ENCODE data around the gene GRM7. TPM values are rescaled to one million over a fixed set of nuclear protein-coding genes. Genes with fewer than 3 reads are reported as not detected.

Gene GRM7
- total RNA-seq, 1 donor from 2014 or later, result 0.80 TPM

DNA sequence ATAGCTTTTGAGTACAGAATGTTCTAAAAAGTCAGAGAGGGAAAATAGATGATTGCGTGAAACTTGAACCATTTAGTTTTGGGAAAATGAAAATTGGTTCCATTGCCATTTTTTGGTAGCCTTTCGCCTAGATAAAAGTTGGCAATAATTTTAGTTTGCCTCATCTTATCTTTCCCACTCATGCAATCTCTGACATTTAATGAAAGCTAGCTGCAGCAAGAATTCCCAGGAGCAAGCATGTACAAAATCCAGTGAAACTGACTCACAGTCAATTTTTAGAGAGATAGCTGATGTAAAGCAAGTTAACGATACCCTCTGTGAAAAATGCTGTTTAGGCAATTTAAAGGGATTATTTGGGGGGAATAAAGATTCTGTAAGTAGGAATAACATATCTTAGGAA lies 797.4 kb downstream of the GRM7 start:
- H3K79me2 ChIP-seq (ENCODE audit: low read depth), result no peaks in the 10 kb centered on the region
- H3K27me3 ChIP-seq, result no peaks in the 10 kb centered on the region
- H2AFZ ChIP-seq (replicated peaks), result no peak overlapping the region
- Mint-ChIP-seq H3K36me3 (peaks cover 3% of the 10 kb centered on the region), H3K4me1 (peaks cover 8% of the 10 kb centered on the region), H3K27ac (no peak overlapping the region), H3K4me3 (no peak overlapping the region), H3K27me3 (ENCODE audit: insufficient read depth, low read depth) (peaks cover 2% of the 10 kb centered on the region), H3K9me3 (peaks cover 8% of the 10 kb centered on the region)
- no peak overlapping the region for H3K4me3 ChIP-seq
- no peaks in the 10 kb centered on the region for H3K9me3 ChIP-seq (ENCODE audit: low read depth)
- no peak for DNase-seq (ENCODE audit: low spot score)
- H3K36me3 ChIP-seq, result no peaks in the 10 kb centered on the region
- no peak overlapping the region for H3K27ac ChIP-seq
- H4K20me1 ChIP-seq (ENCODE audit: low read depth), result no peaks in the 10 kb centered on the region
- no peaks in the 10 kb centered on the region for H3K4me1 ChIP-seq
- no peak overlapping the region for H3K9ac ChIP-seq
- H3K4me2 ChIP-seq, result no peak overlapping the region
- no peaks in the 10 kb centered on the region for H3F3A ChIP-seq (ENCODE audit: low read depth)
- TF ChIP-seq, protein P1, sequence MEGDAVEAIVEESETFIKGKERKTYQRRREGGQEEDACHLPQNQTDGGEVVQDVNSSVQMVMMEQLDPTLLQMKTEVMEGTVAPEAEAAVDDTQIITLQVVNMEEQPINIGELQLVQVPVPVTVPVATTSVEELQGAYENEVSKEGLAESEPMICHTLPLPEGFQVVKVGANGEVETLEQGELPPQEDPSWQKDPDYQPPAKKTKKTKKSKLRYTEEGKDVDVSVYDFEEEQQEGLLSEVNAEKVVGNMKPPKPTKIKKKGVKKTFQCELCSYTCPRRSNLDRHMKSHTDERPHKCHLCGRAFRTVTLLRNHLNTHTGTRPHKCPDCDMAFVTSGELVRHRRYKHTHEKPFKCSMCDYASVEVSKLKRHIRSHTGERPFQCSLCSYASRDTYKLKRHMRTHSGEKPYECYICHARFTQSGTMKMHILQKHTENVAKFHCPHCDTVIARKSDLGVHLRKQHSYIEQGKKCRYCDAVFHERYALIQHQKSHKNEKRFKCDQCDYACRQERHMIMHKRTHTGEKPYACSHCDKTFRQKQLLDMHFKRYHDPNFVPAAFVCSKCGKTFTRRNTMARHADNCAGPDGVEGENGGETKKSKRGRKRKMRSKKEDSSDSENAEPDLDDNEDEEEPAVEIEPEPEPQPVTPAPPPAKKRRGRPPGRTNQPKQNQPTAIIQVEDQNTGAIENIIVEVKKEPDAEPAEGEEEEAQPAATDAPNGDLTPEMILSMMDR (IDR thresholded peaks at IDR 0.05), result no peak
- TF ChIP-seq EZH2phosphoT487 (IDR thresholded peaks at IDR 0.05) (no peak), EZH2 (IDR thresholded peaks at IDR 0.05) (no peak)

DNA sequence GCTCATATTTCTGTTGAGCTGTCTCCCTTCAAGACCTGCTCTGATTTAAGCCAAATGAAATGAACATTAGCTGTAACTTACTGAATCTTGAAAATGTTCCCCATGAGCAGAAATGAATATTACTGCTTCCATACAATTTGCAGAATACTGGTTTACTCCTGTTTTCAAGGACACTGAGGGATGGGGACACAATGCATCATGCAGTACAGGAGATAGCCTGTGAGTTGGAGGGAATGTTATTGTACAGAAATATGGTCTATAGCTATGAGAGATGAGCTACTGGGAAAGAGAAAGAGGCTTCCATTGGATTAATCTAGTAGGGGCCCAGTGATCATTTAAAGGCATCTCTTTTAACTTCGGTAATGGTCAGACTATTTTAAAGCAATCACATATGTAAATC lies 798.2 kb downstream of the GRM7 start:
- no peak overlapping the region for H3K4me3 ChIP-seq
- Mint-ChIP-seq H3K27me3 (ENCODE audit: insufficient read depth, low read depth) (peaks cover 2% of the 10 kb centered on the region), H3K4me1 (peaks cover 9% of the 10 kb centered on the region), H3K36me3 (peaks cover 3% of the 10 kb centered on the region), H3K9me3 (peaks cover 8% of the 10 kb centered on the region), H3K27ac (no peak overlapping the region), H3K4me3 (no peak overlapping the region)
- H3K4me1 ChIP-seq, result no peaks in the 10 kb centered on the region
- TF ChIP-seq, protein P1 (IDR thresholded peaks at IDR 0.05), result no peak
- TF ChIP-seq EZH2 (IDR thresholded peaks at IDR 0.05), result no peak
- no peak for TF ChIP-seq EZH2phosphoT487 (IDR thresholded peaks at IDR 0.05)
- H3K27ac ChIP-seq, result no peak overlapping the region
- no peaks in the 10 kb centered on the region for H3F3A ChIP-seq (ENCODE audit: low read depth)
- no peaks in the 10 kb centered on the region for H3K36me3 ChIP-seq
- DNase-seq (ENCODE audit: low spot score), result no peak
- no peaks in the 10 kb centered on the region for H4K20me1 ChIP-seq (ENCODE audit: low read depth)
- no peak overlapping the region for H3K9ac ChIP-seq
- no peaks in the 10 kb centered on the region for H3K9me3 ChIP-seq (ENCODE audit: low read depth)
- no peak overlapping the region for H3K4me2 ChIP-seq
- no peaks in the 10 kb centered on the region for H3K79me2 ChIP-seq (ENCODE audit: low read depth)
- no peak overlapping the region for H2AFZ ChIP-seq (replicated peaks)
- H3K27me3 ChIP-seq, result no peaks in the 10 kb centered on the region

DNA sequence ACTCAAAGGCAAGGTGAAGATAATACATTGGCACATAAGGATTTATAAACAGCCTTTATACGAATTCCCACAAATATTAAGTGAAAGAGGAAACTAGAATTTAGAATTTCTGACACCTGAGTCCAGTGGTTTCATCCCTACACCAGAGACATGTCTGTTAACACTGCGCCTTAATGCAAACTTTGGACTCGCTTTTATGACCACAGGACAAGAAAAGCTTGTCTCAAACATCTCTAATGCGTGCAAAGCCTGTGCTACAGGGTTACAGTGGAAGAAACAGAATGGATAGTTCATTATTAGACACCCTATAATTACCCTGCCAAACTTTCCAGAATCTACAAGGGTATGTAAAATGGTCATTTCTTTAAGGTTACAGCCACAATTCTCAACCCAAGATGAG lies 802.9 kb downstream of the GRM7 start:
- no peaks in the 10 kb centered on the region for H3K9me3 ChIP-seq (ENCODE audit: low read depth)
- Mint-ChIP-seq H3K4me3 (no peak overlapping the region), H3K9me3 (peaks cover 11% of the 10 kb centered on the region), H3K27me3 (ENCODE audit: insufficient read depth, low read depth) (peaks cover 5% of the 10 kb centered on the region), H3K36me3 (peaks cover 3% of the 10 kb centered on the region), H3K4me1 (peaks cover 25% of the 10 kb centered on the region), H3K27ac (peak overlapping the region; percentile 61)
- H3K9ac ChIP-seq, result no peak overlapping the region
- H4K20me1 ChIP-seq (ENCODE audit: low read depth), result no peaks in the 10 kb centered on the region
- no peaks in the 10 kb centered on the region for H3K4me1 ChIP-seq
- TF ChIP-seq EZH2 (IDR thresholded peaks at IDR 0.05) (no peak), EZH2phosphoT487 (IDR thresholded peaks at IDR 0.05) (no peak)
- TF ChIP-seq, protein P1 (IDR thresholded peaks at IDR 0.05), result no peak
- H3K4me3 ChIP-seq, result no peak overlapping the region
- H3K27me3 ChIP-seq, result no peaks in the 10 kb centered on the region
- H3K79me2 ChIP-seq (ENCODE audit: low read depth), result no peaks in the 10 kb centered on the region
- no peaks in the 10 kb centered on the region for H3F3A ChIP-seq (ENCODE audit: low read depth)
- no peak overlapping the region for H3K27ac ChIP-seq
- no peak for DNase-seq (ENCODE audit: low spot score)
- H2AFZ ChIP-seq (replicated peaks), result peak overlapping the region; percentile 50
- no peaks in the 10 kb centered on the region for H3K36me3 ChIP-seq
- H3K4me2 ChIP-seq, result no peak overlapping the region

Data from neural progenitor cell (in vitro differentiated cells).